ENCODE results near the gene MED29. TPM values are rescaled to one million over a fixed set of nuclear protein-coding genes. Genes with fewer than 3 reads are reported as not detected.
"Not testable (repeated sequence)": the region's sequence is repeated elsewhere in the genome, so short reads cannot be mapped to it uniquely, and the experiment has no call there.

The MED29 gene
- total RNA-seq, 1 experiment from 2014 or later, result 38.7 TPM

DNA sequence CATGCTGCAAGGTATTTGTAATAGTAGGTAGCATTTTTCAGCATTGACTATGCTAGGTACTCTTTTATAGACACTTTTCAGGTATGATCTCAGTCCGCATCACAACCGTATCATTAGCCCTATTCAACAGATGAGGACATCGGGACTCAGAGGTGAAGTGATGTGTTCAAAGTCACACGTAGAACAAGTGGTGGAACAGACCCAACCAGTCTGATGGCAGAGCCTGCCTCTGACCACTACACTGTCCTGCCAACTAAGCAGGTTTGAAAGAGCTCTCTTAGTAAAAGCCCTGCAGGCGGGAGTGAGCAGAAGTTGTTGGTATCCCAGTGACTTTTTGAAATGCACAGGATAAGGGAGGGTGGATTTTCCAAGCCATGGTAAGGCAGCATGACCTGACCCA, 20.4 kb upstream of the MED29 start:
- no peak for DNase-seq (ENCODE audit: low read depth)

DNA sequence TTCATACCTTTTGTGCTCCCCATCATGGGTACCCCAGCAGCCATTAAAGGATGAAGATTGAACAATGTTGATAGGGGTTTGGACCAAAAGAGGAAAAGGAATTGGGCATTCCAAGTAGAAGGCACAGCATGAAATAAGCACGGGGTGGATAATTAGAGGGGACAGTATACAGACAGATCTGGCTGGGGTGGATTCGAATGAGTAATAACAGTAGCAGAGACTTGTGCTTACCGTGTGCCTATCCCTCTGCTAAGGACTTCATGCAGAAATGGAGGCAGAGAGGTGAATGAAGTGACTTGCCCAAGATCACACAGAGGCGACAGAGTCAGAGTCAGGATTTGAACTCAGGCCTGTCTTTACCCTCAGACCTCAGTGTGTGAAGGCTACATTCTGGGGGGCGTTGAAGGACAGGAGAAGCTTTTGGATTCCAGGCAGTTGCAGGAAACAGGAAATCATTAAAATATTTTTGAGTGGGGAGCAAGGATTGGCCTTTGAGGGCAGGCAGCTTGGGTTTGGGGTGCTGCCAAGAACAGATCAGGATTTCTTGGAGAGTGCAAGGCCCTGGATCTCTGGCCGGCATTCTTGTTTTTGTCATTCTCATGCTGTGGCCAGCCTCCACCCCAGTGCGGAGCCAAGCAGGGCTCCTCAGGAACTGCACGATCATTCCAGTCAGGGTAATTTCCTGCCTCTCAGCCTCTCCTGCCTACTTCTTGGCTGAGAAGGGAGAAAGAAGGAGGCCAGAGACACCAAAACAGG, 19.0 kb upstream of the MED29 start:
- peak; percentile 92 for DNase-seq (ENCODE audit: low read depth)

DNA sequence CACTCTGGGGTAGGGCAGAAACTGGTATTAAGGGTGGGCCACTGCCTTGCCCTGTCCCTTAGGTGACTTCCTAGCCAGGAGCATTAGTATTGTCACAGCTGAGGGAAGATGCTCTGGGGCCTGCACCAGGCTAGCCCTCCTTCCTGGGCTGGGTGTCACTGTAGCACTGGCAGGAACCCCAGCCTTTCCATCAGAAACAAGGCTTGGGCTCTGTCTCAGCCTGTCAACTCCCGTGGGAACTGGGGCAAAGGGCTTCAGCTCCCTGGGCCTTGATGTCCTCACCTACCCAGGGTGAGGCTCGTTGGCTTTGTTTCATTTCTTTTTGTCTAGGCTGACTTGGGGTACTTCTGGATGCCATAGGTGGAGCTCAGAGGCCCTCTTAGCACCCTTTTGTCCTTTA, 18.2 kb upstream of the MED29 start:
- DNase-seq (ENCODE audit: low read depth), result peak; percentile 16

DNA sequence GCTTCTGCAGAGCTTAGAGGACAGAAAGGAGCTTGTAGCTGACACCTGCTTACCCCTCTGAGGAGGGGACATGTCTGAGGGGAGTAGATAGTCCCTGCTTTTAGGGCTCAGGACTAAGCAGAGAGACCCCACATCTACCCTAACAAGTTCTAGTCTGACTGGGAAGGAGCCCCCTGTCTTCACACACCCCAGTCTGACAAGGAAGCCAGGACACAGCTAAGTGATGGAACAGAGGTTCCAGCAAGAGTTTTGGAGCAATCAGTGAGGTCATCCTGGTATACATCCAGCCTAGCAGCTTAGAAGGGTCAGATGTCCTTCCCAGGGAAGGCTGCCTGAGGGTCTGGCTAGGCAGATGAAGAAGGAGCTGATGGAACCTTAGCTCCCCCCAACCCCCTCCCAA, 15.2 kb upstream of the MED29 start:
- DNase-seq (ENCODE audit: low read depth), result no peak

DNA sequence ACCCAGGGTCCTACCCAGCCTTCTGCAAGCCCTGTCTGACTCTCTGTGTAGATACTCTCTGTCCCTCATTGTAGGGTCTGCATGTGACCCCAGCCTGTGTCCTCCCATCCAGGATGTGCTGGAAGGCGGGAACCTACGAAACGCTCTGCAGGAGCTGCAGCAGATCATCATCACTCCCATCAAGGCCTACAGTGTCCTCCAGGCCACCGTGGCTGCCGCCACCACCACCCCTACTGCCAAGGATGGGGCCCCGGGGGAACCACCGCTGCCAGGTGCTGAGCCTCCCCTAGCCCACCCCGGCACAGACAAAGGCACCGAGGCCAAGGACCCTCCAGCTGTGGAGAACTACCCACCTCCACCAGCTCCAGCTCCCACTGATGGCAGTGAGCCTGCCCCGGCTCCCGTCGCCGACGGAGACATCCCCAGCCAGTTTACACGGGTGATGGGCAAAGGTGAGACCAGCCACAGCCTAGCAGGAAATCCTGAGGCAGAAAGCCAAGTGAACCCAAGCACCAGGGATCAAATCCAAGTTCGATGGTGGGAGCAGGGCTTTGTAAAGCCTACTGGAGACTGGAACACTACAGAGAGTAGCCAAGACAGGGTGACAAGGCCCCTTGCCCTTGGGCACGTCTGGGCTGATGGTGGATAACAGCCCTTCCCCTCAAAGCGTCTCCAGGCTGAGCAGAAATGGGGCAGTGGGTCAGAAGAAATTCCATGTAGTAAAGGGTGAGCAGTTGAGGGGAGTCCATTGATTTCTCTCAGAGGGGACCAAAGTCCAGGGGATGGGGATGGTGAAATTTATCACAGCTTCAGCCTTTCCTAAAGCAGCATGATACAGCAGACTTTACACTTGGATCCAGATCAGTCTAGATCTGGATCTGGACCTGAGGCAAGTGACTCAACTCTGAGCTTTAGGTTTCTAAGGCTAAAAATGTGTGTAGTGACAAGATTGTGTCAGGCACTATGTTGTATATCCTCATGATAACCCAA, 13.5 kb upstream of the MED29 start:
- no peak for DNase-seq (ENCODE audit: low read depth)

DNA sequence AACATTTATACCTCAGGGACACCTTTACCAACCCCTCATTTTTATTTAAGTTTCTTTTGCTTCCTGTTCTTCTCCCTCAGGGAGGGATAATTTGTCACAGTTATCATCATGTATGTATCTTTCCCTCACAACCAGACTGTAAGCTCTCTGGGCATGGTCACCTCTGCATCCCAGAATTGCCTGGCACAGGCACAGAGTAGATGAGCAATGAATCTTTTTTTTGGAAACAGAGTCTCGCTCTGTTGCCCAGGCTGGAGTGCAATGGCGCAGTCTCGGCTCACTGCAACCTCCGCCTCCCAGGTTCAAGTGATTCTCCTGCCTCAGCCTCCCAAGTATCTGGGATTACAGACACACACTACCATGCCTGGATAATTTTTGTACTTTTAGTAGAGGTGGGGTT, 11.8 kb upstream of the MED29 start:
- not testable (repeated sequence) for DNase-seq (ENCODE audit: low read depth)

DNA sequence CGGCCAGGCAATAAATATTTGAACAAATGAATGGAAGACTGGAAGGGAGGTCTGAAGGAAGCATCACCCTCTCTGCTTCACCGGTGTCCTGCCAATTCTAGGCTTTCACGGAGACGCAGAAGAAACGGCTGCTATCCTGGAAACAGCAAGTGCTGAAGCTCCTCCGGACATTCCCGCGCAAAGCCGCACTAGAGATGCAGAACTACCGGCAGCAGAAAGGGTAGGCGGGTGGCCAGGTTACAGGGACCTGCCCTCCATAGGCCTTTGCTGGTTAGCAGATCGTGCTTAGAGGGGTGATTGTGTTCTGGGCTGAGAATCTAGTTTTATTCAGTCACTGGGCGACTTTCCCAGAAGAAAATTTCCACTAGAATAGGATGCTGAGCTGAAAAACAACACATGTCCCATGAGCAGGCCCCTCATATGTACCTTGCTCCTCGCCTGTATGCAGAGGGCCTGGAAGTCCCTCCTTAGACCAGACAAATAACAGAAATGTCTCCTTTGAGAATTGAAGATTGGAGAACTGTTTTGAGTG, 11.2 kb upstream of the MED29 start:
- no peak for DNase-seq (ENCODE audit: low read depth)

DNA sequence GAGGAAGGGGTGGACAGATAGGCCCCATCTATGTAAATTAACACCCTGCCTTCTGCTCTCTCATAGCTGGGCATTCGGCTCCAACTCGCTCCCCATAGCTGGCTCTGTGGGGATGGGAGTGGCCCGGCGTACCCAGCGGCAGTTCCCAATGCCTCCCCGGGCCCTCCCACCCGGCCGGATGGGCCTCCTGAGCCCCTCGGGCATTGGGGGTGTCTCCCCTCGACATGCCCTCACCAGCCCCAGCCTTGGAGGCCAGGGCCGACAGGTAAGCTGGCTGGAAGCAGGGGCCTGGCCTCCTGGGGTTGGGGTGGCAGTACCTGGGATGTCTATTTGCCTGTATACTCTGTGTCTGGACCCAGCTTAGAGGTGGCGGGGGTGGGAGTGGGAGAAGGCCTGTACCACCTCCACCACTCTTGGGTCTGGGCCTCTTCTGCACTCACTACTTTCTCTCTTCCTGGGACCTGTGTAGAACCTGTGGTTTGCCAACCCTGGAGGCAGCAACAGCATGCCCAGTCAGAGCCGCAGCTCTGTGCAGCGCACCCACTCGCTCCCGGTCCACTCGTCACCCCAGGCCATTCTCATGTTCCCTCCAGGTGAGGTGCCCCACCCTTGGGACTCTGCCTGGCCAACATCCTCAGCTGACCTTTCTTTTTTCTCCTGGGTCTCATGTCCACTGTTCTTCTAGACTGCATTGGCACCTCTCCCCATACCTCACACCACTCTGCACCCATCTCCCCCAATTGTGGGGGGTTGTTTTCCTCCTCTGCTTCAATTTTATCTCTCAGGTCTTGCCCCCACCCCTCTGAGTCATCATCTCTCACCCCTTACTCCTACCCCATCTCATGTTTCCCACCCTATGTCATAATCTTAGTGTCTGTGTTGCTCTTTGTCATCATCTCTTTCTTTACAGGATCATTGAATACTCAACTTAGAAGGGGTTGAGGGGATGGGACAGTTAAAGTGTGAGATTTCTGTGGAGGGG, 10.4 kb upstream of the MED29 start:
- DNase-seq (ENCODE audit: low read depth), result no peak

DNA sequence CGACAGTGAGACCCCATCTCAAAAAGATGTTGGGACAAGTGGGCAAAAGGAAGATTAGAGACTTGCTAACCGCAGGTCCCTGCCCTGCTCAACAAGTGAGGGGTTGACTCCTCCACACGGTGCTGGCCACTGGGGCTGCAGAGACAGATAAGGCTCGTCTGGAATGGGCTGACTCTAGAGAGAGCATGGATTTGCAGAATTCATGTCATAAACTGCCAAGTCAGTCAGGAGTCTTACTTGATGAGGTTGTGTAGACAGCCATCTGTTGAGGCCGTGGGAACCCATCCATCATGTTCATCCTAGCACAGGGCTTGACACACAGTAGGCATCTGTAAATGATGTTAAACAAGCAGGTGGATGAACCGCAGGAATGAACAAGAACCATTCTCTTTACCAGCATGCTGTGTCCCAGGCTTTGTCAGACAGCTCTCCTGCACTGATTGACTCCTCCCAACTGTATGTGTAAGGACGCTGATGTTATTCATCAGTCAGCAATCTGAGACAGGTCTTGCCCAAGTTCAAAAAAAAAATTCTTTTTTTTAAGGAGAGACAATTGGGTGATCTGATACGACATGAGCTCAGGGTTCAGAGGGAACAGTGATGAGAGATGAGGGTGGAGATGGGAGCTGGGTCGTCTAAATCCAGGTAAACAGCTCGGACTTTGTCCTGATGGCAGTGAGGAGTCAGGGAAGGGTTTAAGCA, 9.1 kb upstream of the MED29 start:
- DNase-seq (ENCODE audit: low read depth), result peak; percentile 38

DNA sequence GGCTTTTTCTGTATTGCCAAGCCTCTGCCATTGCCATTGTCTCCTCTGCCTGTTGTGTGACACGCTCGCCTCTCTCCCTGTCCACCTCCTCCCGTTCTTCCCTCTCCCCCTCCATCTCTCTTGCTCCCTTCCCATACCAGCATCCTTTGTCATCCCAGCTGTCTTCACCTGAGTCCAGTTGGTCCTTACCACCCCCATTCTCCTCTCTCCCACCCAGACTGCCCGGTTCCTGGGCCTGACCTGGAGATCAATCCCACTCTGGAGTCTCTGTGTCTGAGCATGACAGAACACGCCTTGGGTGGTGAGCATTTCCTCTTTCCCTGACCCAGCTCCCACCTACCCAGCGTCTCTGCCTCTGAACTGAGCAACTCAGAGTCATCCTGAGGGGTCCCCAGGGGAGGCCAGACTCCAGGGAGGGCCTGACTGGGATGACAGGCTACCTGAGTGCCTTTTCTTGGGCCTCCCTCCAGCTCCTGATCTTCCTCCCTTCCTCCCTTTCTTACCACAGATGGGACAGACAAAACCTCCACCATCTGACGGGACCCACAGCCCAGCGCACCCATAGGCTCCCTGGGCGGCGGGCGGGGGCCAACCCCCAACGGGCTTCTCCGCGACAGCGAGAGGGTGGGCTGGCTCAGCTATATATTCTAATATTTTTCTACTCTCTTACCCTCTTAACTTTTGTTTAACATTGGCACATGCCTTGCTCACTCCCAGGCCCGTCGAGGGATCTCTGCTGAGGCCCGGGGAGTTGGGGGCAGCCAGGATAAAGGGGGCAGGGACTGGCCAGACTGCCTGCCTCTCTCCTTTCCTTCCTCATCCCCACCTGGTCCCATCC, 8.0 kb upstream of the MED29 start:
- DNase-seq (ENCODE audit: low read depth), result no peak

DNA sequence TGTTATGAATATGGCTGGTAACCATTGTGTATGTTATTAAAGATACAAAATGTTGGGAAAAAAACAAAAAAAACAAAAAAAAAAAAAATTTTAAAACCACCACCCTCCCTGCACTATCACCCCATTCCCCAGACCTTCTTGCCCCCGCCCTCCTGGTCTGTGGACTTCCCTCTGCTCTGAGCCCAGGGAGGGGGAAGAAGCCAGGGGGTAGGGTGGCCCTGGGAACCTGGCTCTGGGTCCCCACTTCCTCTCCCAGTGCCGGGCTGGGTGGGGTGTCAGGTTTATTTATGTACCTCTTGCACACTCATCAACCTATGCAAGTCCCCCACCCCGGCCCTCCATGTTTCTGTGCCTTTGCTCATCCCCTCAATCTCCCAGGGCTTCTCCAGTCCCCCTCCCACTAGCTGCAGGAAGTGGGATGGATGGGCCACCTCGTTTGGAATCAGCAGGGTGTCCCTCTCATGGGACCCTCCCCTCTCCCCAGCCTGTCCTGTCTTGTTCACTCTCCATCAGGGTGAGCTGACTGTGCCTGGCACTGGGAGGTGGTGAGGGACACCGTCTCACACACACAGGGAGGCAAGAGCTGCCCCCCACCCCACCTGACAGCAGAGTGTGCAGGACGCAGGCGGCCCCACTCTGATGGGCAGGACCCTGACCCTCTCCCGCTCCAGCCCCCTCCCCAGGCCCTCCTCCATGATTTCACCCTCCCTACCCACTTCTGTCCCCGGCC, 6.2 kb upstream of the MED29 start:
- no peak for DNase-seq (ENCODE audit: low read depth)

DNA sequence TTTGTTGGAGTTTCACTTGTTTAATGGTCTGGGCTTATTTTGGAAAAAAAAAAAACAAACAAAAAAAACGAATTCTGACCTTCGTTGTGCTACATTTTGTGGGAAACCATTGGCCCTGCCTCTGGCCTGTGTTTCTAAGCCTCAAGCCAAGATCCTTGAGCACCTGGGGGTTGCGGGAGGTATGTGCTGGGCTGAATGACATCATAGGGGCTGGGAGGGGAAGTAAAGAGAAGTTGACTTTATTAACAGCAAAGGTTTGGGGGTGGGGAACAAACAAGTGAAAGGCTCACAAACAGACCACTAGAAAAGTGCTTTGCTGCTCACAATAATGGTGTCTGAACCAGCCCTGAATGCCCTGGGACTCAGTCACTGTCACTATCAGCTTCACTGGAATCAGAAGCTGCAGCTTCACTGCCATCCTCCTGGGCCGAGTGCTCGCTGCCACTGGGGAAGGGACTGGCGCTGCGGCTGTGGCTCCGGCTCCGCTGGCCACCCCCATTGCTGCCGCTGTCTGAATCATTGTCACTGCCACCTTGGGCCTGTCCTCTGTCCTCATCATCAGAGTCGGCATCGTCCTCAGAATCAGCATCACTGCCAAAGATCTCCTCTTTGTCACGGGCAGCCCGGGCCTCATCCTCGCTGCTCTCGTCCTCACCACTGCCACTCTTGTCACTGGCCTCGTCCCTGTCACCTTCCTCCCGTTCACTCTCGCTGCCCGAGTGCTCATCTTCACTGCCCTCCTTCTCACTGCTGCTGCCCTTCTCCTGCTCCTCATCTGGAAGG, 5.4 kb upstream of the MED29 start:
- DNase-seq (ENCODE audit: low read depth), result no peak

DNA sequence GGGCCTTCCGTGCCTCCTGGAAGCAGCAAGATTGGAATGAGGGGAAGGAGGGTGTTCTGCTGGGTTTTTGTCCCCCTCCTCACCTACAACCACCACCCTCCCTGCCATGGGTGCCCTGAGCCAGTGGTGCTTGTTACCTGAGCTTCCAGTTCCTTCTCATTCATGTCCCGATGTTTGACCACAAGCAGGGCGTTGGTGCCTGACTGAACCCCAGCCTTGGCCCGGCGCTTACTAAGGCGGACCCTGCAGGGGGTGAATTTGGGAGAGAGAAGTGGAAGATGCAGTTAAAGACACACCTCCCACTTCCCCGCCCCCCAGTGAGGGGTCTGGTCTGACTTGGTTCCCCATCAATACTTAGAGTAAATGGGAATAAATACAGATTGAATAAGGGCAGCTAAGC, 4.6 kb upstream of the MED29 start:
- no peak for DNase-seq (ENCODE audit: low read depth)

DNA sequence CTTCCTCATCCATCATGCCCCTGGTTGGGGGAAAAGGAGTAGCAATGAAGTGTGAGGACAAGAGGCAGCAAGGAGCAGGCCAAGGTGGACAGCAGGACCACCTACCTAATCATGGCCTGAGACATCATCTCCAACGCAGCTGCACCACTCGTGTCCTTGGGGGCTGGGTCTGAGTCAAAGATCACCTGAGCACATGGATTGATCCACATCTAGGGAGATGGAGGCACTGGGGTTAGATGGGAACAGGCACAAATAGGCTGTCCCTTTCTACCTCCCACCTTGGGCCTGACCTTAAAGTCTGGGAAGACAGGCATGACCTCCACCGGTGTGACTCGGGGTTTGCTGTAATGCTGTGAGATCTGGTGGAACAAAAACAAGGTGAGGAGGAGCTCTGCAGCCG, 2.5 kb upstream of the MED29 start:
- no peak for DNase-seq (ENCODE audit: low read depth)

DNA sequence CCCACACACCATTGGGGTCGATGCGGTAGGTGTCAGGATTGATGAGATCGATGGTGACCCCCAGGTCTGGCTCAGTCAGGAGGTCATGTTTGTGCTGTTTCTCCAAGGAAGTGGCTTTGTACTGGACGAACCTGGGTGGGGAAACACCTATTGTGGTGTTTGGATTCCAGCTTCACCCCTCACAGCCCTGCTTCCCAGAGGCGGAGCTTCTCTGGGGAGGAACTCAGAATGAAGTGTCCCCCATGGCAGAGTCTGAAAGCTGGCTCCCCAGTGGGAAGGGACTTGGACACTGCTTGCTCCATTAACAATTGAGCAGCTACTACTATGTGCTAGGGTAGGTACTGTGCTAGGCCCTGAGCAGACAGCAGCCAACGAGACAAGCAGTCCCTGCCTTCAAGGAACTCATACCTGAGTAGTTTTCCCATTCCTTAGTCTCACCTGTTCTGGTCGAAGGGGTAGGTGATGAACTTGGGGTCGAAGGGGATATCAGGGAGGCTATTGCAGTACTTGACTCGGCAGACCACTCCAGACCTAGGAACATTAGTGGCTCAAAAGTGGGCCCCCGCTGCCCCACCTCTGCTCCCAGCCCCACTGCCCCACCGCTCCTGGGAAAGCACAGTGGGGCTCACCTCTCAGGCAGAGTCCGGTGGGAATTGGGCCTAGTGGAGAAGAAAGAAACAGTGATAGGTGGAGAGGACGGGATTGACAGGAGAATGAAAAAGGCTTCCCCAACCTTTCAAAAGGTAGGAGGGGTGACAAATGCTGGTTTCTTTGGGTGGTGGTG, 1.4 kb upstream of the MED29 start:
- DNase-seq (ENCODE audit: low read depth), result no peak

DNA sequence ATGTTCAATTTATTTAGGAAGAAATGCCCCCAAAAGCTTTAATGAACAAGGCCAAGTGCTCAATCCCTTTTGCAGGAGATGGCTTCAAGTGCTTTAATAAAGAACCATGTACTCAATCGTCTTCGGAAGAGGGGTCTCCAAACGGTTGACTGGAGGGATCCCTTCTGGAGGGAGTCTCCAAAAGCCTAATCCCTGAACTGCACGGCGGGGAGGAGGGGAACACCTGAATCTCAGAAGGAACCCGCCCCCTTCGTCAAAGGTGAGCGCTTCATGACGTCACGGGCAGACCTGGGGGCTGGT, 777 bp upstream of the MED29 start:
- no peak for DNase-seq (ENCODE audit: low read depth)

Measured in LHCN-M2 (cell line).